ENCODE results near the gene SORBS2.

SORBS2 gene

GRCh38 chr4:185666156-185666555, 145.8 kb downstream of the SORBS2 start:
- TF ChIP-seq, protein P1, sequence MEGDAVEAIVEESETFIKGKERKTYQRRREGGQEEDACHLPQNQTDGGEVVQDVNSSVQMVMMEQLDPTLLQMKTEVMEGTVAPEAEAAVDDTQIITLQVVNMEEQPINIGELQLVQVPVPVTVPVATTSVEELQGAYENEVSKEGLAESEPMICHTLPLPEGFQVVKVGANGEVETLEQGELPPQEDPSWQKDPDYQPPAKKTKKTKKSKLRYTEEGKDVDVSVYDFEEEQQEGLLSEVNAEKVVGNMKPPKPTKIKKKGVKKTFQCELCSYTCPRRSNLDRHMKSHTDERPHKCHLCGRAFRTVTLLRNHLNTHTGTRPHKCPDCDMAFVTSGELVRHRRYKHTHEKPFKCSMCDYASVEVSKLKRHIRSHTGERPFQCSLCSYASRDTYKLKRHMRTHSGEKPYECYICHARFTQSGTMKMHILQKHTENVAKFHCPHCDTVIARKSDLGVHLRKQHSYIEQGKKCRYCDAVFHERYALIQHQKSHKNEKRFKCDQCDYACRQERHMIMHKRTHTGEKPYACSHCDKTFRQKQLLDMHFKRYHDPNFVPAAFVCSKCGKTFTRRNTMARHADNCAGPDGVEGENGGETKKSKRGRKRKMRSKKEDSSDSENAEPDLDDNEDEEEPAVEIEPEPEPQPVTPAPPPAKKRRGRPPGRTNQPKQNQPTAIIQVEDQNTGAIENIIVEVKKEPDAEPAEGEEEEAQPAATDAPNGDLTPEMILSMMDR (IDR thresholded peaks at IDR 0.05; ENCODE audit: poor library complexity, severe bottlenecking): no peak
- Histone ChIP-seq H3K4me1 (ENCODE audit: insufficient read depth, poor library complexity, severe bottlenecking) (no peaks in the 10 kb centered on the region), H3K36me3 (ENCODE audit: low read depth) (no peaks in the 10 kb centered on the region), H3K4me3 (ENCODE audit: severe bottlenecking) (no peak overlapping the region), H3K9me3 (ENCODE audit: severe bottlenecking) (no peaks in the 10 kb centered on the region), H3K27me3 (ENCODE audit: insufficient read depth, poor library complexity, severe bottlenecking) (no peaks in the 10 kb centered on the region), H3K27ac (ENCODE audit: poor library complexity, severe bottlenecking) (no peak overlapping the region)
- ATAC-seq (ENCODE audit: low read depth): no peak
- no peak for DNase-seq (ENCODE audit: low spot score)

GRCh38 chr4:185665655-185666054, 146.3 kb downstream of the SORBS2 start:
- no peaks in the 10 kb centered on the region for H3K36me3 ChIP-seq (ENCODE audit: low read depth)
- TF ChIP-seq, protein P1 (IDR thresholded peaks at IDR 0.05; ENCODE audit: poor library complexity, severe bottlenecking): no peak
- H3K4me1 ChIP-seq (ENCODE audit: insufficient read depth, poor library complexity, severe bottlenecking): no peaks in the 10 kb centered on the region
- H3K27me3 ChIP-seq (ENCODE audit: insufficient read depth, poor library complexity, severe bottlenecking): no peaks in the 10 kb centered on the region
- H3K4me3 ChIP-seq (ENCODE audit: severe bottlenecking): no peak overlapping the region
- DNase-seq (ENCODE audit: low spot score) (no peak), ATAC-seq (ENCODE audit: low read depth) (no peak)
- no peak overlapping the region for H3K27ac ChIP-seq (ENCODE audit: poor library complexity, severe bottlenecking)
- H3K9me3 ChIP-seq (ENCODE audit: severe bottlenecking): no peaks in the 10 kb centered on the region

GRCh38 chr4:185664481-185664880, 147.5 kb downstream of the SORBS2 start:
- no peaks in the 10 kb centered on the region for H3K9me3 ChIP-seq (ENCODE audit: severe bottlenecking)
- ATAC-seq (ENCODE audit: low read depth) (no peak), DNase-seq (ENCODE audit: low spot score) (no peak)
- H3K36me3 ChIP-seq (ENCODE audit: low read depth): no peaks in the 10 kb centered on the region
- H3K27ac ChIP-seq (ENCODE audit: poor library complexity, severe bottlenecking): no peak overlapping the region
- no peaks in the 10 kb centered on the region for H3K4me1 ChIP-seq (ENCODE audit: insufficient read depth, poor library complexity, severe bottlenecking)
- no peaks in the 10 kb centered on the region for H3K27me3 ChIP-seq (ENCODE audit: insufficient read depth, poor library complexity, severe bottlenecking)
- H3K4me3 ChIP-seq (ENCODE audit: severe bottlenecking): no peak overlapping the region
- TF ChIP-seq, protein P1 (IDR thresholded peaks at IDR 0.05; ENCODE audit: poor library complexity, severe bottlenecking): no peak

- no peaks in the 10 kb centered on the region for H3K9me3 ChIP-seq (ENCODE audit: severe bottlenecking)
- H3K27ac ChIP-seq (ENCODE audit: poor library complexity, severe bottlenecking): no peak overlapping the region
- DNase-seq (ENCODE audit: low spot score) (no peak), ATAC-seq (ENCODE audit: low read depth) (no peak)
- no peak overlapping the region for H3K4me3 ChIP-seq (ENCODE audit: severe bottlenecking)
- TF ChIP-seq, protein P1 (IDR thresholded peaks at IDR 0.05; ENCODE audit: poor library complexity, severe bottlenecking): no peak
- no peaks in the 10 kb centered on the region for H3K4me1 ChIP-seq (ENCODE audit: insufficient read depth, poor library complexity, severe bottlenecking)
- H3K27me3 ChIP-seq (ENCODE audit: insufficient read depth, poor library complexity, severe bottlenecking): no peaks in the 10 kb centered on the region
- no peaks in the 10 kb centered on the region for H3K36me3 ChIP-seq (ENCODE audit: low read depth)
Observed at GRCh38 chr4:185662030-185662778, 149.8 kb downstream of the SORBS2 start.

DNA sequence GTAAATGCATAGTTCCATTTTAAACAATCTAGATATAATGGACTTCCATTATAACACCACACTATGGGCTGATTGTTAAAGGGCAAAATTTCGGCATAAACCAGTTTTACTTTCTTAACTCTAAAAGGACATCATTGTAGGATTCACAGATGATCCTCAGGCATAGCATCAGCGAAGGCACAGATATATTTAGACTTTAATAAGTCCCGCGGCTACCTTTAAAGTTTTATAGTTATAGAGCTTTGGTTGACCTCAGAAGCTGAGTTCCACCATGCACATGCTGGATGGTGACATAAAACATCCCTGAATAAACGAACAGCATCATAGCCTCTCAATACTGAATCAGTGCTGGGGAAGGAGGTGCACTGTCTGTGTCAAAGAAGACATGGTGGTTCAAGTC, 151.7 kb downstream of the SORBS2 start:
- ATAC-seq (ENCODE audit: low read depth) (no peak), DNase-seq (ENCODE audit: low spot score) (no peak)
- H3K27me3 ChIP-seq (ENCODE audit: insufficient read depth, poor library complexity, severe bottlenecking): no peaks in the 10 kb centered on the region
- H3K36me3 ChIP-seq (ENCODE audit: low read depth): no peaks in the 10 kb centered on the region
- H3K4me3 ChIP-seq (ENCODE audit: severe bottlenecking): no peak overlapping the region
- no peaks in the 10 kb centered on the region for H3K4me1 ChIP-seq (ENCODE audit: insufficient read depth, poor library complexity, severe bottlenecking)
- no peak overlapping the region for H3K27ac ChIP-seq (ENCODE audit: poor library complexity, severe bottlenecking)
- no peaks in the 10 kb centered on the region for H3K9me3 ChIP-seq (ENCODE audit: severe bottlenecking)
- TF ChIP-seq, protein P1 (IDR thresholded peaks at IDR 0.05; ENCODE audit: poor library complexity, severe bottlenecking): no peak

Measured in RWPE2 (cell line).